RPMI8226 (cell line): ENCODE results near the gene PSMC5.
"Not testable (repeated sequence)": the region's sequence is repeated elsewhere in the genome, so short reads cannot be mapped to it uniquely, and the experiment has no call there.

Experiments
- DNase-seq: peaks from one replicate; pipeline ENCODE4 v3.0.0-alpha.2; 2015

The PSMC5 gene

GRCh38 chr17:63874061-63874626 lies 46.9 kb downstream of the PSMC5 start:
- DNase-seq, result not testable (repeated sequence)

GRCh38 chr17:63874693-63875092 lies 47.5 kb downstream of the PSMC5 start:
- DNase-seq, result not testable (repeated sequence)

GRCh38 chr17:63878413-63878812 lies 51.2 kb downstream of the PSMC5 start:
- not testable (repeated sequence) for DNase-seq

GRCh38 chr17:63880706-63881105 lies 53.5 kb downstream of the PSMC5 start:
- no peak for DNase-seq

GRCh38 chr17:63881337-63881736 lies 54.1 kb downstream of the PSMC5 start:
- not testable (repeated sequence) for DNase-seq
